ENCODE measurements around the gene FBRSL1. TPM values are rescaled to one million over a fixed set of nuclear protein-coding genes. Genes with fewer than 3 reads are reported as not detected.
A peak's percentile ranks its signal among the peaks of the same experiment; 100 is the strongest.

Gene FBRSL1
- total and polyA plus RNA-seq, 11 donors, result 23.0 to 88.2 (median 40.0) TPM

- intact Hi-C loops (cut with DNase I), result no loop called here
- Histone ChIP-seq H3K4me1 (peaks cover 15 to 67% (median 40%) of the 10 kb centered on the region in 12 donors), H3K9me3 (no peaks in the 10 kb centered on the region), H3K36me3 (peaks cover 0 to 37% (median 14%) of the 10 kb centered on the region in 9 donors), H3K27ac (peak overlapping the region in 2 of 12 donors; percentile 89), H3K27me3 (no peaks in the 10 kb centered on the region), H3K4me3 (no peak overlapping the region)
- 89 to 93% (median 92%) methylated on average over 16 of the region's 16 CpGs; no CpG with 5 or more reads in 1 of the 4 donors for WGBS, 4 donors
- TF ChIP-seq CTCF (IDR thresholded peaks at IDR 0.05), result no peak
- TF ChIP-seq POLR2A (IDR thresholded peaks at IDR 0.05), result no peak
- no peak for ATAC-seq
- no peak for DNase-seq
Measured at GRCh38 chr12:132508491-132508740, 18.5 kb downstream of the FBRSL1 start.

- no peak overlapping the region for H3K27ac ChIP-seq
- WGBS, 4 donors, result 95 to 97% (median 96%) methylated on average over 29 to 53 of the region's 53 CpGs
- ATAC-seq (no peak), DNase-seq (no peak)
- intact Hi-C loops (cut with DNase I), result no loop called here
- H3K9me3 ChIP-seq, result no peaks in the 10 kb centered on the region
- H3K4me3 ChIP-seq, result no peak overlapping the region
- H3K4me1 ChIP-seq, result peaks cover 15 to 65% (median 34%) of the 10 kb centered on the region in 12 donors
- no peak for TF ChIP-seq CTCF (IDR thresholded peaks at IDR 0.05)
- no peak for TF ChIP-seq POLR2A (IDR thresholded peaks at IDR 0.05)
- no peaks in the 10 kb centered on the region for H3K27me3 ChIP-seq
- peaks cover 0 to 37% (median 14%) of the 10 kb centered on the region in 9 donors for H3K36me3 ChIP-seq
Measured at GRCh38 chr12:132508860-132509732, 19.1 kb downstream of the FBRSL1 start.

GRCh38 chr12:132510111-132510724 lies 20.3 kb downstream of the FBRSL1 start:
- Histone ChIP-seq H3K27me3 (no peaks in the 10 kb centered on the region), H3K27ac (peak overlapping the region in 1 of 12 donors; percentile 60), H3K36me3 (peaks cover 0 to 37% (median 15%) of the 10 kb centered on the region in 9 donors), H3K9me3 (peaks cover 0 to 2% (median 0%) of the 10 kb centered on the region in 12 donors), H3K4me1 (peaks cover 13 to 63% (median 23%) of the 10 kb centered on the region in 12 donors), H3K4me3 (no peak overlapping the region)
- WGBS, 4 donors, result 60 to 89% (median 88%) methylated on average over 3 to 33 of the region's 33 CpGs
- intact Hi-C loops (cut with DNase I), result no loop called here
- DNase-seq, result peak in 2 of 5 donors; percentile 62 to 65
- peak in 2 of 4 donors; percentile 1 to 6 for ATAC-seq
- TF ChIP-seq CTCF (IDR thresholded peaks at IDR 0.05), result no peak
- TF ChIP-seq POLR2A (IDR thresholded peaks at IDR 0.05), result no peak

- Histone ChIP-seq H3K27ac (peak overlapping the region in 1 of 12 donors; percentile 60), H3K27me3 (no peaks in the 10 kb centered on the region), H3K36me3 (peaks cover 0 to 37% (median 15%) of the 10 kb centered on the region in 9 donors), H3K4me1 (peaks cover 6 to 56% (median 16%) of the 10 kb centered on the region in 12 donors), H3K9me3 (peaks cover 0 to 9% (median 0%) of the 10 kb centered on the region in 12 donors), H3K4me3 (no peak overlapping the region)
- intact Hi-C loops (cut with DNase I), result no loop called here
- DNase-seq (no peak), ATAC-seq (no peak)
- TF ChIP-seq POLR2A (IDR thresholded peaks at IDR 0.05), result no peak
- no peak for TF ChIP-seq CTCF (IDR thresholded peaks at IDR 0.05)
- WGBS, 4 donors, result 93 to 95% (median 94%) methylated on average over 20 to 25 of the region's 25 CpGs
Measured at GRCh38 chr12:132510746-132511477, 21.0 kb downstream of the FBRSL1 start.

Data from heart left ventricle (tissue), 16 donors.